Tibial artery (tissue), 4 donors: ENCODE results near the gene PRIM2.
"Not testable (repeated sequence)": the region's sequence is repeated elsewhere in the genome, so short reads cannot be mapped to it uniquely, and the experiment has no call there.

Source experiments
- DNase-seq, 2 donors: peaks; one replicate each; pipeline ENCODE4 v3.0.0-alpha.2; 2019
- H3K27ac ChIP-seq, 2 donors: fragments of 200-600 bp; sonication (generic) in 1 of 2; 1 replicate in 1 of 2; 2 replicates in 1 of 2; pipeline ENCODE4 v1.5.1; 2018 to 2019; ENCODE audit warnings: mild to moderate bottlenecking in 1 of 2
- H3K27me3 ChIP-seq, 2 donors: fragments of 200-600 bp; sonication (generic) in 1 of 2; one replicate each; pipeline versions ENCODE4 v1.5.1 to v1.6.0; 2016 to 2019
- H3K36me3 ChIP-seq, 3 donors: fragments of 200-600 bp; sonication (generic) in 2 of 3; one replicate each; pipeline ENCODE4 v1.5.1; 2016 to 2019; ENCODE audit warnings: mild to moderate bottlenecking in 2 of 3
- H3K4me1 ChIP-seq, 4 donors: fragments of 200-600 bp; sonication (generic) in 2 of 4; 1 replicate in 3 of 4; 2 replicates in 1 of 4; pipeline ENCODE4 v1.5.1; 2016 to 2019
- H3K4me3 ChIP-seq, 2 donors: fragments of 200-600 bp; sonication (generic) in 1 of 2; 1 replicate in 1 of 2; 2 replicates in 1 of 2; pipeline ENCODE4 v1.5.1; 2018 to 2019; ENCODE audit warnings: mild to moderate bottlenecking in 2 of 2
- H3K9me3 ChIP-seq, 3 donors: fragments of 200-600 bp; sonication (generic) in 1 of 3; one replicate each; pipeline ENCODE4 v1.5.1; 2016 to 2019
- intact Hi-C: fragments of 100-400 bp; cut with DNase I; formaldehyde crosslinking; loops from one replicate; pipeline ENCODE4 v1.15.0; 2023; ENCODE audit warnings: low total_unique reads

Gene PRIM2

GRCh38 chr6:57481121-57481520 lies 163.7 kb downstream of the PRIM2 start:
- intact Hi-C loops, H3K4me1 ChIP-seq: not testable (repeated sequence)

GRCh38 chr6:57482471-57482870 lies 165.0 kb downstream of the PRIM2 start:
- DNase-seq = not testable (repeated sequence)

More at GRCh38 chr6:57481121-57481520, 163.7 kb downstream of the PRIM2 start:
- not testable (repeated sequence) for H3K9me3 ChIP-seq, H3K27me3 ChIP-seq, DNase-seq, H3K4me3 ChIP-seq, H3K27ac ChIP-seq, H3K36me3 ChIP-seq

GRCh38 chr6:57486494-57487081 lies 169.2 kb downstream of the PRIM2 start:
- H3K27me3 ChIP-seq, DNase-seq, H3K36me3 ChIP-seq, H3K9me3 ChIP-seq, intact Hi-C loops, H3K4me1 ChIP-seq, H3K27ac ChIP-seq, H3K4me3 ChIP-seq: not testable (repeated sequence)

More at GRCh38 chr6:57482471-57482870, 165.0 kb downstream of the PRIM2 start:
- H3K4me3 ChIP-seq, H3K36me3 ChIP-seq, H3K9me3 ChIP-seq, H3K27ac ChIP-seq, H3K27me3 ChIP-seq, H3K4me1 ChIP-seq, intact Hi-C loops: not testable (repeated sequence)

GRCh38 chr6:57488551-57488950 lies 171.1 kb downstream of the PRIM2 start:
- H3K4me3 ChIP-seq, H3K27me3 ChIP-seq, intact Hi-C loops, H3K36me3 ChIP-seq, H3K27ac ChIP-seq, DNase-seq, H3K4me1 ChIP-seq, H3K9me3 ChIP-seq: not testable (repeated sequence)

- H3K9me3 ChIP-seq, H3K27ac ChIP-seq, H3K4me3 ChIP-seq, DNase-seq, H3K4me1 ChIP-seq, H3K27me3 ChIP-seq, intact Hi-C loops, H3K36me3 ChIP-seq: not testable (repeated sequence)
Observed at GRCh38 chr6:57489887-57490286, 172.5 kb downstream of the PRIM2 start.

- H3K27ac ChIP-seq, intact Hi-C loops: not testable (repeated sequence)
Observed at GRCh38 chr6:57491795-57492194, 174.4 kb downstream of the PRIM2 start.

GRCh38 chr6:57496251-57496650 lies 178.8 kb downstream of the PRIM2 start:
- H3K36me3 ChIP-seq, H3K4me1 ChIP-seq, H3K4me3 ChIP-seq, H3K27ac ChIP-seq, DNase-seq, H3K9me3 ChIP-seq, intact Hi-C loops, H3K27me3 ChIP-seq: not testable (repeated sequence)

More at GRCh38 chr6:57491795-57492194, 174.4 kb downstream of the PRIM2 start:
- H3K36me3 ChIP-seq, H3K4me1 ChIP-seq, H3K4me3 ChIP-seq, H3K9me3 ChIP-seq, H3K27me3 ChIP-seq, DNase-seq: not testable (repeated sequence)

GRCh38 chr6:57500368-57501021 lies 183.1 kb downstream of the PRIM2 start:
- H3K4me1 ChIP-seq, intact Hi-C loops, H3K4me3 ChIP-seq, H3K36me3 ChIP-seq, H3K27me3 ChIP-seq, H3K9me3 ChIP-seq, H3K27ac ChIP-seq, DNase-seq: not testable (repeated sequence)

- intact Hi-C loops, H3K27ac ChIP-seq: not testable (repeated sequence)
Observed at GRCh38 chr6:57502387-57502786, 185.0 kb downstream of the PRIM2 start.

GRCh38 chr6:57505251-57505650 lies 187.8 kb downstream of the PRIM2 start:
- H3K27ac ChIP-seq, H3K4me1 ChIP-seq, H3K9me3 ChIP-seq, H3K27me3 ChIP-seq, DNase-seq, intact Hi-C loops, H3K4me3 ChIP-seq, H3K36me3 ChIP-seq: not testable (repeated sequence)

More at GRCh38 chr6:57502387-57502786, 185.0 kb downstream of the PRIM2 start:
- not testable (repeated sequence) for H3K27me3 ChIP-seq, H3K4me1 ChIP-seq, H3K36me3 ChIP-seq, H3K4me3 ChIP-seq, H3K9me3 ChIP-seq, DNase-seq

GRCh38 chr6:57510390-57510789 lies 193.0 kb downstream of the PRIM2 start:
- H3K27ac ChIP-seq, DNase-seq: not testable (repeated sequence)

GRCh38 chr6:57515171-57515570 lies 197.7 kb downstream of the PRIM2 start:
- intact Hi-C loops, H3K36me3 ChIP-seq, DNase-seq: not testable (repeated sequence)

More at GRCh38 chr6:57510390-57510789, 193.0 kb downstream of the PRIM2 start:
- intact Hi-C loops, H3K27me3 ChIP-seq, H3K4me1 ChIP-seq, H3K9me3 ChIP-seq, H3K36me3 ChIP-seq, H3K4me3 ChIP-seq: not testable (repeated sequence)

GRCh38 chr6:57515845-57516244 lies 198.4 kb downstream of the PRIM2 start:
- H3K27me3 ChIP-seq, H3K36me3 ChIP-seq, H3K4me1 ChIP-seq, H3K4me3 ChIP-seq, H3K27ac ChIP-seq, DNase-seq, intact Hi-C loops, H3K9me3 ChIP-seq: not testable (repeated sequence)

More at GRCh38 chr6:57515171-57515570, 197.7 kb downstream of the PRIM2 start:
- H3K4me1 ChIP-seq, H3K9me3 ChIP-seq, H3K27me3 ChIP-seq, H3K4me3 ChIP-seq, H3K27ac ChIP-seq: not testable (repeated sequence)

GRCh38 chr6:57516776-57517175 lies 199.3 kb downstream of the PRIM2 start:
- H3K9me3 ChIP-seq, H3K36me3 ChIP-seq, H3K27ac ChIP-seq, H3K4me1 ChIP-seq, H3K27me3 ChIP-seq, H3K4me3 ChIP-seq, intact Hi-C loops, DNase-seq: not testable (repeated sequence)
